ENCODE measurements around the gene DEDD. TPM values are rescaled to one million over a fixed set of nuclear protein-coding genes. Genes with fewer than 3 reads are reported as not detected.
A peak's percentile ranks its signal among the peaks of the same experiment; 100 is the strongest.

Gene DEDD
- total and polyA plus RNA-seq, 2 of the 13 experiments (the other 11 are each of a cell fraction or from before 2014, with no cell fraction given) = 12.6 to 27.8 TPM

DNA sequence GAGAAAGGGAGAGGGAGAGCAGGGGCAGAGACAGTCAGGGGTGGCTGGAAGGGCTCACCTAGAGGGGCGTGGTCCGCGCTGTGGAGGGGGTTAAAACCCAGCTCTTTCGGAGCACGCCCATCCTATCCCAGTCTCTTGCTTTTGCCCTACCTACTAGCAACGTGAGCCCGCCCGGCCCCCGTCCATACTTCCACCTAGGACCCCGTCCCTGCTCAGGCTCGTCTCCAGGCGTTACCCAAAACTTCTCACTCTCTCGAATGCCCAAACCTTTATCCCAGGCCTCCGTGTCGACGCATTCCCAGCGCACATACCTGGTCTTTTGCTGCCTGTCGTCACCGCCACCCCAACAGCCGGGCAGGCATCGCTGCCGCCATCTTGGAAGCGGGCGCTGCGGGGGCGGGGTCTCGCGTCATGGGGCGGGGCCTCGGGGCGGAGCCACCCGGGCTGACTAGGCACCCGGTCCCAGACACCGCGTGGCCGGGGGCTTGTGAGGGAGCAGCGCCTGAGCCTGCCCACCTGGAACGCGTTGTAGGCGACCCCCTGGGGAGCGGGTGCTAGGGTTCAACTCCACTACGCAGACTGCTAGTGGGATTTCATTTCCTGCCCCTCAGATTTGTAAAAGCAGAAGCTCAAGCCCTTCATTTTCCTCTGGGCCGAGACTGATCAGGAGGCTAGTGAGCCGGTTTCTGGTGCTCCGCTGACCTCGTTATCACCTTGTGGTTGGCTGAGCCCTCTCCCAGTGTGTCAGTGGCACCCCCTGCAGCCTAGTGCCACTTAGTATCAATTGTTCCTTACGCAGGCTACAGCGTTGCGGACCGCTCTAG, 44.9 kb upstream of the DEDD start, which contains the start of gene B4GALT3 (continued):
- TF ChIP-seq ZNF10 (CRISPR knock-in tag; IDR thresholded peaks at IDR 0.05; ENCODE audit: borderline replicate concordance, low read depth) = no peak
- peak; percentile 66; the same call in 1 of the 2 replicates for TF ChIP-seq MED1 (CRISPR knock-in tag; IDR thresholded peaks at IDR 0.05)
- TF ChIP-seq ZBTB7B (CRISPR knock-in tag; IDR thresholded peaks at IDR 0.05) = peak; percentile 94
- peak; percentile 68; the same call in 1 of the 2 replicates for TF ChIP-seq KDM3A (CRISPR knock-in tag; IDR thresholded peaks at IDR 0.05; ENCODE audit: low read depth)
- TF ChIP-seq HES4 (CRISPR knock-in tag; IDR thresholded peaks at IDR 0.05; ENCODE audit: borderline replicate concordance) = peak; percentile 70; the same call in 1 of the 2 replicates
- TF ChIP-seq, protein P1, sequence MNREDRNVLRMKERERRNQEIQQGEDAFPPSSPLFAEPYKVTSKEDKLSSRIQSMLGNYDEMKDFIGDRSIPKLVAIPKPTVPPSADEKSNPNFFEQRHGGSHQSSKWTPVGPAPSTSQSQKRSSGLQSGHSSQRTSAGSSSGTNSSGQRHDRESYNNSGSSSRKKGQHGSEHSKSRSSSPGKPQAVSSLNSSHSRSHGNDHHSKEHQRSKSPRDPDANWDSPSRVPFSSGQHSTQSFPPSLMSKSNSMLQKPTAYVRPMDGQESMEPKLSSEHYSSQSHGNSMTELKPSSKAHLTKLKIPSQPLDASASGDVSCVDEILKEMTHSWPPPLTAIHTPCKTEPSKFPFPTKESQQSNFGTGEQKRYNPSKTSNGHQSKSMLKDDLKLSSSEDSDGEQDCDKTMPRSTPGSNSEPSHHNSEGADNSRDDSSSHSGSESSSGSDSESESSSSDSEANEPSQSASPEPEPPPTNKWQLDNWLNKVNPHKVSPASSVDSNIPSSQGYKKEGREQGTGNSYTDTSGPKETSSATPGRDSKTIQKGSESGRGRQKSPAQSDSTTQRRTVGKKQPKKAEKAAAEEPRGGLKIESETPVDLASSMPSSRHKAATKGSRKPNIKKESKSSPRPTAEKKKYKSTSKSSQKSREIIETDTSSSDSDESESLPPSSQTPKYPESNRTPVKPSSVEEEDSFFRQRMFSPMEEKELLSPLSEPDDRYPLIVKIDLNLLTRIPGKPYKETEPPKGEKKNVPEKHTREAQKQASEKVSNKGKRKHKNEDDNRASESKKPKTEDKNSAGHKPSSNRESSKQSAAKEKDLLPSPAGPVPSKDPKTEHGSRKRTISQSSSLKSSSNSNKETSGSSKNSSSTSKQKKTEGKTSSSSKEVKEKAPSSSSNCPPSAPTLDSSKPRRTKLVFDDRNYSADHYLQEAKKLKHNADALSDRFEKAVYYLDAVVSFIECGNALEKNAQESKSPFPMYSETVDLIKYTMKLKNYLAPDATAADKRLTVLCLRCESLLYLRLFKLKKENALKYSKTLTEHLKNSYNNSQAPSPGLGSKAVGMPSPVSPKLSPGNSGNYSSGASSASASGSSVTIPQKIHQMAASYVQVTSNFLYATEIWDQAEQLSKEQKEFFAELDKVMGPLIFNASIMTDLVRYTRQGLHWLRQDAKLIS (CRISPR knock-in tag; IDR thresholded peaks at IDR 0.05) = no peak
- TF ChIP-seq KLF16 (CRISPR knock-in tag; IDR thresholded peaks at IDR 0.05) = peak in 1 of 2 experiments; percentile 82; a peak in 1 of 4 replicates
- TF ChIP-seq, protein P2, sequence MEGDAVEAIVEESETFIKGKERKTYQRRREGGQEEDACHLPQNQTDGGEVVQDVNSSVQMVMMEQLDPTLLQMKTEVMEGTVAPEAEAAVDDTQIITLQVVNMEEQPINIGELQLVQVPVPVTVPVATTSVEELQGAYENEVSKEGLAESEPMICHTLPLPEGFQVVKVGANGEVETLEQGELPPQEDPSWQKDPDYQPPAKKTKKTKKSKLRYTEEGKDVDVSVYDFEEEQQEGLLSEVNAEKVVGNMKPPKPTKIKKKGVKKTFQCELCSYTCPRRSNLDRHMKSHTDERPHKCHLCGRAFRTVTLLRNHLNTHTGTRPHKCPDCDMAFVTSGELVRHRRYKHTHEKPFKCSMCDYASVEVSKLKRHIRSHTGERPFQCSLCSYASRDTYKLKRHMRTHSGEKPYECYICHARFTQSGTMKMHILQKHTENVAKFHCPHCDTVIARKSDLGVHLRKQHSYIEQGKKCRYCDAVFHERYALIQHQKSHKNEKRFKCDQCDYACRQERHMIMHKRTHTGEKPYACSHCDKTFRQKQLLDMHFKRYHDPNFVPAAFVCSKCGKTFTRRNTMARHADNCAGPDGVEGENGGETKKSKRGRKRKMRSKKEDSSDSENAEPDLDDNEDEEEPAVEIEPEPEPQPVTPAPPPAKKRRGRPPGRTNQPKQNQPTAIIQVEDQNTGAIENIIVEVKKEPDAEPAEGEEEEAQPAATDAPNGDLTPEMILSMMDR (CRISPR knock-in tag; IDR thresholded peaks at IDR 0.05) = peak; percentile 78
- TF ChIP-seq ELF1 (CRISPR knock-in tag; IDR thresholded peaks at IDR 0.05) = 0 out of 2 replicates have a peak, but pooled peaks have one; percentile 21
- TF ChIP-seq IKZF1 (IDR thresholded peaks at IDR 0.05) = no peak
- TF ChIP-seq, protein P3, sequence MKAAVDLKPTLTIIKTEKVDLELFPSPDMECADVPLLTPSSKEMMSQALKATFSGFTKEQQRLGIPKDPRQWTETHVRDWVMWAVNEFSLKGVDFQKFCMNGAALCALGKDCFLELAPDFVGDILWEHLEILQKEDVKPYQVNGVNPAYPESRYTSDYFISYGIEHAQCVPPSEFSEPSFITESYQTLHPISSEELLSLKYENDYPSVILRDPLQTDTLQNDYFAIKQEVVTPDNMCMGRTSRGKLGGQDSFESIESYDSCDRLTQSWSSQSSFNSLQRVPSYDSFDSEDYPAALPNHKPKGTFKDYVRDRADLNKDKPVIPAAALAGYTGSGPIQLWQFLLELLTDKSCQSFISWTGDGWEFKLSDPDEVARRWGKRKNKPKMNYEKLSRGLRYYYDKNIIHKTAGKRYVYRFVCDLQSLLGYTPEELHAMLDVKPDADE (CRISPR knock-in tag; IDR thresholded peaks at IDR 0.05) = no peak
- TF ChIP-seq SIN3A (IDR thresholded peaks at IDR 0.05; ENCODE audit: borderline replicate concordance, low read depth, low read length) = peak; percentile 93
- TF ChIP-seq RELA (CRISPR knock-in tag; IDR thresholded peaks at IDR 0.05) = peak; percentile 47; the same call in 1 of the 2 replicates
- no peak for TF ChIP-seq SRY (CRISPR knock-in tag; IDR thresholded peaks at IDR 0.05)
- TF ChIP-seq ZNF562 (CRISPR knock-in tag; IDR thresholded peaks at IDR 0.05; ENCODE audit: borderline replicate concordance) = no peak
- TF ChIP-seq, protein P4, sequence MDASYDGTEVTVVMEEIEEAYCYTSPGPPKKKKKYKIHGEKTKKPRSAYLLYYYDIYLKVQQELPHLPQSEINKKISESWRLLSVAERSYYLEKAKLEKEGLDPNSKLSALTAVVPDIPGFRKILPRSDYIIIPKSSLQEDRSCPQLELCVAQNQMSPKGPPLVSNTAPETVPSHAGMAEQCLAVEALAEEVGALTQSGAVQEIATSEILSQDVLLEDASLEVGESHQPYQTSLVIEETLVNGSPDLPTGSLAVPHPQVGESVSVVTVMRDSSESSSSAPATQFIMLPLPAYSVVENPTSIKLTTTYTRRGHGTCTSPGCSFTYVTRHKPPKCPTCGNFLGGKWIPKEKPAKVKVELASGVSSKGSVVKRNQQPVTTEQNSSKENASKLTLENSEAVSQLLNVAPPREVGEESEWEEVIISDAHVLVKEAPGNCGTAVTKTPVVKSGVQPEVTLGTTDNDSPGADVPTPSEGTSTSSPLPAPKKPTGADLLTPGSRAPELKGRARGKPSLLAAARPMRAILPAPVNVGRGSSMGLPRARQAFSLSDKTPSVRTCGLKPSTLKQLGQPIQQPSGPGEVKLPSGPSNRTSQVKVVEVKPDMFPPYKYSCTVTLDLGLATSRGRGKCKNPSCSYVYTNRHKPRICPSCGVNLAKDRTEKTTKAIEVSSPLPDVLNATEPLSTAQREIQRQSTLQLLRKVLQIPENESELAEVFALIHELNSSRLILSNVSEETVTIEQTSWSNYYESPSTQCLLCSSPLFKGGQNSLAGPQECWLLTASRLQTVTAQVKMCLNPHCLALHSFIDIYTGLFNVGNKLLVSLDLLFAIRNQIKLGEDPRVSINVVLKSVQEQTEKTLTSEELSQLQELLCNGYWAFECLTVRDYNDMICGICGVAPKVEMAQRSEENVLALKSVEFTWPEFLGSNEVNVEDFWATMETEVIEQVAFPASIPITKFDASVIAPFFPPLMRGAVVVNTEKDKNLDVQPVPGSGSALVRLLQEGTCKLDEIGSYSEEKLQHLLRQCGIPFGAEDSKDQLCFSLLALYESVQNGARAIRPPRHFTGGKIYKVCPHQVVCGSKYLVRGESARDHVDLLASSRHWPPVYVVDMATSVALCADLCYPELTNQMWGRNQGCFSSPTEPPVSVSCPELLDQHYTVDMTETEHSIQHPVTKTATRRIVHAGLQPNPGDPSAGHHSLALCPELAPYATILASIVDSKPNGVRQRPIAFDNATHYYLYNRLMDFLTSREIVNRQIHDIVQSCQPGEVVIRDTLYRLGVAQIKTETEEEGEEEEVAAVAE (CRISPR knock-in tag; IDR thresholded peaks at IDR 0.05; ENCODE audit: borderline replicate concordance) = peak; percentile 79

All from HepG2 (cell line).